ENCODE measurements around the gene KIF15.

The KIF15 gene

DNA sequence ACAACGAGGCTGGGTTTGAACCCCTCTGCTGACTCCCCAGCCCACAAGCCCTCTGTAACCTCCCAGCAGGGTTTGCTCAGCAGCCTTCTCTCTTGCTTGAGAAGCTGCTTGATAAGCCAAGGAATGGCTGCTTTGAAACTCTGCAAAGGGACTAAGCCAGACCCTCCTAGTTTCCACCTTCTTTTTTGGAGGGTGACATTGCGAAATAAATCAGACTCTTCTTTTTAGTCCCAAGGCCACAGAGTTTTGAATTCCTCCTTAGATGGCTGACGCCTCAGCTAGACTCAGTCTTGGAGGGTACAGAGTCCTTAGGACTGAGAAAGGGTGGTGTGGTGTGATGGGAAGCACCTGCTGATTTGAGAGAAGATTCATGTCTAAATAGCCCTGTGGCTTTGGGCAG, 114.0 kb downstream of the KIF15 start:
- no peak for DNase-seq (ENCODE audit: low read depth)

DNA sequence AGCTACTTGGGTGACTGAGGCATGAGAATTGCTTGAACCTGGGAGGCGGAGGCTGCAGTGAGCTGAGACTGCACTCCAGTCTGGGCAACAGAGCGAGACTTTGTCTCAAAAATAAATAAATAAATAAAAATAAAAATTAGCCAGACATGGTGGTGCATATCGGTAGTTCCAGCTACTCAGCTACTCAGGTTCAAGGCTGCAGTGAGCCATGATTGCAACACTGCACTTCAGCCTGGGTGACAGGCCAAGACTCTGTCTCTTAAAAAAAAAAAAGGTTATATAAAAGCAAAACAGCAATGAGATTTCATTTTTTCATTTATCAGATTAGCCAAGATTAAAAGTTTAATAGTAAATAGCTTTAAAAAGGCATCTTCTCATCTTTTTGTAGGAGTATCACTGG, 115.7 kb downstream of the KIF15 start:
- DNase-seq (ENCODE audit: low read depth), result no peak

GRCh38 chr3:44880284-44880683, 118.7 kb downstream of the KIF15 start:
- no peak for DNase-seq (ENCODE audit: low read depth)

GRCh38 chr3:44883213-44883955, 121.8 kb downstream of the KIF15 start:
- DNase-seq (ENCODE audit: low read depth), result no peak

DNA sequence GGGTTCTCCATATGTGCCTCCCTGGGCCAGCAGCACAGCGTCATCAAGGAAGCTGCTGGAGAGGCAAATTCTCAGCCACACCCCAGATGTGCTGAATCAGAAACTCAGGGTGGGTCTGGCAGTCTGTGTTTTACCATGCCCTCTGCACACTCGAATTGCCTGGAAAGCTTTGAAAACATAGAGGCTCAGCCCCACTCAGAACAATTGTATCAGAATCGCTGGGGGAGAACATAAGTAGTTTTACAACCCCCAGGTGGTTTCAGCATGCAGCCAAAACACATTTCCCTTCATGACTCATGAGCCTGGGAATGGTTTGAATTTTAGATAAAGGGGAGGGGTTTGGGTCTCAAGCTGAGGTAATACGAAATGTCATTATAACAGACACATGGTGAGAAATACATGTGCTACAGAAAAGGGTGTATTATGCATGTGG, 122.4 kb downstream of the KIF15 start:
- DNase-seq (ENCODE audit: low read depth), result no peak

DNA sequence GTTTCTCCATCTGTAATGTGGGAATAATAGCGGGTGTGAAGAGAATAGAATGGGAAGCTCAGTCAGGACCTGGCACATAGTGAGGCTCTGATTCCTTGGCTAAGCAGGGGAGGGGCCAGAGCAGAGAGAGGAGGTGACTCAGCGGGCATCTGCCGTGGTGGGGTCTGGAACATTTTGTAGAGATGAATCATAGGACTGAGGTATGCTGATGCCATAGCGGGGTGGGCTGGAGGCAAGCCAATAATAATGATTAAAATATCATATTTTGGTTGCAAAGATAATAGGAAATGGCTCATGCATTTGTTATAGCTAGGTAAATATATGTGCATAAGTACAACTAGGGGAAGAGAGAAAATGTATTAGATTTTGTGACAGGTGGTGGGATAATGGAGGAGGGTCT, 124.0 kb downstream of the KIF15 start:
- DNase-seq (ENCODE audit: low read depth), result no peak

DNA sequence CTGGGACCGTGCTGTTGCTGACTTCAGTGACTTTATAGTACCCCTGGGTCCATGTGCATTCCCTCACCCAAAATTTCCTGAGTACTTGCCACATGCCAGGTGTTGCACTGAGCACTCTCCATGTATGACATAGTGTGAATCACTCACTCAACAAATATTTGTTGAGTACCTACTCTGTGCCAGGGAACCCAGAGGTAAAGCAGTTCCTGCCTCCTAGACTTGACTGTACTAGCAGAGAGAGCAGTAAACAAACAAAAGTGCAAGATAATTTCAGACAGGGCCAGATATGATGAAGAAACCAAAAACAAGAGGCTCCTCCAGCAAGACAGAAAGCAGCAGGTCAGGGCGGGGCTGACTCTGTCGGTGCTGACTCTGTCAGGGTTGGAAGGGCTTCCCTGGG, 125.0 kb downstream of the KIF15 start:
- DNase-seq (ENCODE audit: low read depth), result no peak

DNA sequence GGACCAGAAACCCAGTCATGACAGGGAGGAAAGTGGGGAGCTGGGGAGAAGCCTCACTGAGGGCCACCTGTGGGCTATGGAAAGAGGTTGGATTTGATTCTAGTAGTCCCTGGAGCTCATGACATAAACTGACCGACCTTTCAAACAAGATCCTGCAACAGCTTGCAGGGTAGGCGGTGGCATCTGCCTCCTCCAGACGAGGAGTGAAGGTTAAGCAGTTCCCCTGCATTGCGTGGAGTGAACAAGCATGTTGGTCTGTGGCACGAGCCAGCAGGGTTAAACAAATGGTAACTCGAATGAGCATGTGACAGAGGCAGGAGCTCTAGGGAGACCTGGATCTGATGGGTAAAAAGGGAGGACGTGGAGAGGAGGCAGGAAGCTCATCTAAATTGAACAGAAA, 125.5 kb downstream of the KIF15 start:
- no peak for DNase-seq (ENCODE audit: low read depth)

DNA sequence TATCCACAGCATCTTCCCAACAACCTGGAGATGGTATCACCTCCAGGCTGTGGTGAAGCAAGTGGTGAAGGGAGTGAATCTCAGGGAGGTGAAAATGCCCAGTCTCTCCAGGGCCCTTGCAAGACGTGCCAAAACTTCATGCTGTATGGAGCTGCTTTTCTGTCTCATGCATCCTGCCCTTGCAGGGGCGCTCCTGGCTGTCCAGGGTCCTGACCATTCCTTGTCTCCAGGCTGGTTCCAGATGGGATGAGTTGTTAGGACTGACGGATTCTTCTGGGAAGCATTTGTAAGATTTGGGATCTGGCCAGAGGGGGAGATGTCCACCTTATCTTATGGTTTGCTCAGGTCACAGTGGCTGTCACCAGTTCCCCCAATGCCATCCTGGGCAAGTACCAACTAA, 128.7 kb downstream of the KIF15 start:
- no peak for DNase-seq (ENCODE audit: low read depth)

- DNase-seq (ENCODE audit: low read depth), result no peak
Observed at GRCh38 chr3:44890852-44891251, 129.3 kb downstream of the KIF15 start.

DNA sequence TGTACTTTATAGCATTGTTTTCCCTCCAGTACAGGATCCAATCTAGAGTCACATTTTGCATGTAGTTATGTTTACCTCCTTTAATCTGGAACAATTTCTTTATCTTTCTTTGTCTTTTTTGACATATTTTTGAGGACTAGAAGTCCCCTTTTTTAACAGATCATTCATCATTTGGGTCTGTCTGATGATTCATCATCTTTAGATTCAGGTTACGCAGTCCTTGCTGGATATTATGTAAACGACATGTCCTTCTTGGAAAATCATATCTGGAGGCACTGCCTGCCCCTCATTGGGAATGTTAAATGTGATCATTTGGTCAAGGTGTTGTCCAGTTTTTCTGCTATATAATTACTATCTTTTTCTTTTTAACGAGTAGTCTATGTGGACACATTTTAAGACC, 131.1 kb downstream of the KIF15 start:
- DNase-seq (ENCODE audit: low read depth), result no peak

- DNase-seq (ENCODE audit: low read depth), result no peak
Observed at GRCh38 chr3:44893097-44893496, 131.5 kb downstream of the KIF15 start.

- DNase-seq (ENCODE audit: low read depth), result no peak
Observed at GRCh38 chr3:44894485-44894884, 132.9 kb downstream of the KIF15 start.

GRCh38 chr3:44896440-44896839, 134.8 kb downstream of the KIF15 start:
- DNase-seq (ENCODE audit: low read depth), result no peak

- DNase-seq (ENCODE audit: low read depth), result no peak
Observed at GRCh38 chr3:44899683-44900367, 138.2 kb downstream of the KIF15 start.

GRCh38 chr3:44902628-44903027, 141.0 kb downstream of the KIF15 start:
- DNase-seq (ENCODE audit: low read depth), result no peak
